HepG2 (cell line): ENCODE data around the gene SVOP. TPM values are rescaled to one million over a fixed set of nuclear protein-coding genes. Genes with fewer than 3 reads are reported as not detected.

Experiments
- ATAC-seq: fragments of 200-7000 bp; cut with Tn5 transposase; 3 replicates; pipeline ENCODE4 v1.9.1; 2020; ENCODE audit warnings: mild to moderate bottlenecking, moderate library complexity
- BruUV-seq: library from RNA; stranded (reverse); fragments of 400-500 nt; replicated peaks from 2 replicates; lab custom pipeline; 2021; lab: Mats Ljungman, UMichigan
- CTCF ChIA-PET: fragments of 300-600 bp; formaldehyde crosslinking; extraction: SDS; loops from one replicate; lab custom pipeline; 2021; ENCODE audit warnings: low total read pairs, inconsistent platforms, low intra/inter-chr PET ratio; lab: Yijun Ruan, JAX
- POLR2A ChIA-PET: fragments of 350-600 bp; sonication (Branson Sonifier 250); formaldehyde crosslinking; loops from one replicate; lab custom pipeline; 2020; ENCODE audit warnings: antibody characterized with exemption, inconsistent platforms; lab: Yijun Ruan, JAX
- DNase-seq: peaks from one replicate; pipeline ENCODE4 v3.0.0-alpha.2; 2015; ENCODE audit warnings: low spot score
- FAIRE-seq: peaks from 3 replicates; lab custom pipeline; 2011; peaks lifted over from hg19 to GRCh38; lab: Jason Lieb, UNC
- H2AFZ ChIP-seq: one replicate; pipeline ENCODE4 v1.6.1; 2011; ENCODE audit warnings: low read length, inconsistent platforms
- H3K27ac ChIP-seq: fragments of 300-600 bp; 3 replicates; pipeline ENCODE4 v1.8.0; 2011; ENCODE audit warnings: mixed run types, mild to moderate bottlenecking, mixed read lengths, low read length, inconsistent platforms; ENCODE audit not compliant: insufficient read depth; ENCODE audit errors: extremely low read length
- H3K27me3 ChIP-seq, 2 experiments: fragments of 200-600 bp in 1 of 2; 2 replicates in 1 of 2; 3 replicates in 1 of 2; pipeline versions ENCODE4 v1.6.0 to v1.8.0; 2011; ENCODE audit warnings: low read length in 2 of 2, mild to moderate bottlenecking in 2 of 2, moderate library complexity in 2 of 2, inconsistent platforms in 1 of 2; ENCODE audit not compliant: insufficient read depth in 2 of 2, control insufficient read depth in 1 of 2
- H3K36me3 ChIP-seq, 2 experiments: fragments of 200-600 bp in 1 of 2; replicated peaks in 1 of 2; 2 replicates in 1 of 2; 3 replicates in 1 of 2; pipeline versions ENCODE4 v1.5.1 to v1.8.0; 2011; ENCODE audit warnings: low read length in 2 of 2, inconsistent platforms in 1 of 2; ENCODE audit not compliant: insufficient read depth in 2 of 2, control insufficient read depth in 1 of 2
- H3K4me1 ChIP-seq: 2 replicates; pipeline ENCODE4 v1.5.1; 2012; ENCODE audit warnings: low read length, inconsistent platforms; ENCODE audit not compliant: insufficient read depth
- H3K4me2 ChIP-seq: 2 replicates; pipeline ENCODE4 v1.6.0; 2011; ENCODE audit warnings: low read depth, low read length, inconsistent platforms
- H3K4me3 ChIP-seq, 3 experiments: fragments of 200-600 bp in 1 of 3; sonication (generic), shearing (Covaris generic) in 1 of 3; replicated peaks in 1 of 3; 2 replicates each; pipeline ENCODE4 v1.5.1; 2011 to 2016; ENCODE audit warnings: low read length in 3 of 3, inconsistent platforms in 2 of 3, low read depth in 2 of 3, mild to moderate bottlenecking in 2 of 3, control low read depth in 1 of 3, mixed read lengths in 1 of 3; ENCODE audit not compliant: insufficient read depth in 1 of 3
- H3K79me2 ChIP-seq: one replicate; pipeline ENCODE4 v1.6.1; 2011; ENCODE audit warnings: low read length, inconsistent platforms; ENCODE audit not compliant: insufficient read depth
- H3K9ac ChIP-seq: 2 replicates; pipeline ENCODE4 v1.6.0; 2011; ENCODE audit warnings: mild to moderate bottlenecking, low read depth, low read length, inconsistent platforms; ENCODE audit not compliant: insufficient read depth
- H3K9me3 ChIP-seq: 2 replicates; pipeline ENCODE4 v1.5.1; 2012; ENCODE audit warnings: mild to moderate bottlenecking, low read length
- H4K20me1 ChIP-seq: 2 replicates; pipeline ENCODE4 v1.6.0; 2011; ENCODE audit warnings: inconsistent platforms, mild to moderate bottlenecking, low read length, moderate library complexity; ENCODE audit not compliant: insufficient read depth
- HIVEP1 ChIP-seq: sonication (generic); formaldehyde crosslinking; IDR thresholded peaks from 2 replicates; pipeline ENCODE4 v1.4.0; 2020; ENCODE audit warnings: mild to moderate bottlenecking, missing genetic modification reagents
- HNF4A ChIP-seq: sonication (generic); formaldehyde crosslinking; IDR thresholded peaks from 2 replicates; pipeline ENCODE4 v1.4.0; 2020; ENCODE audit warnings: missing genetic modification reagents
- HNF4G ChIP-seq, 2 experiments: sonication (generic) in 1 of 2; formaldehyde crosslinking in 1 of 2; IDR thresholded peaks; 2 replicates each; pipeline versions ENCODE4 v1.4.0 to v1.6.1; 2011 to 2020; ENCODE audit warnings: borderline replicate concordance in 2 of 2, low read depth in 2 of 2, mild to moderate bottlenecking in 2 of 2, low read length in 1 of 2, missing genetic modification reagents in 1 of 2, moderate library complexity in 1 of 2
- MXD4 ChIP-seq: IDR thresholded peaks from 2 replicates; pipeline ENCODE4 v1.6.1; 2016; ENCODE audit warnings: mild to moderate bottlenecking, missing biosample characterization, missing genetic modification reagents
- SKIL ChIP-seq: sonication (generic); formaldehyde crosslinking; IDR thresholded peaks from 2 replicates; pipeline ENCODE4 v1.8.0; 2022; ENCODE audit warnings: missing genetic modification reagents, mild to moderate bottlenecking, moderate library complexity, borderline replicate concordance
- SOX6 ChIP-seq, 2 experiments: fragments of 450-650 bp in 1 of 2; sonication (generic) in 1 of 2; formaldehyde crosslinking in 1 of 2; IDR thresholded peaks; 2 replicates each; pipeline versions ENCODE4 v1.4.0 to v1.6.1; 2017 to 2020; ENCODE audit warnings: antibody characterized with exemption in 1 of 2, mild to moderate bottlenecking in 1 of 2, missing genetic modification reagents in 1 of 2
- TRIM24 ChIP-seq: sonication (generic); formaldehyde crosslinking; IDR thresholded peaks from 2 replicates; pipeline ENCODE4 v1.8.0; 2022; ENCODE audit warnings: mild to moderate bottlenecking, missing genetic modification reagents
- XRCC5 ChIP-seq: fragments of 200-400 bp; formaldehyde crosslinking; optimal IDR thresholded peaks from 2 replicates; pipeline ENCODE3; 2017; ENCODE audit warnings: mild to moderate bottlenecking, low read length
- ZNF12 ChIP-seq: sonication (generic); formaldehyde crosslinking; IDR thresholded peaks from 2 replicates; pipeline ENCODE4 v1.5.0; 2020; ENCODE audit warnings: missing genetic modification reagents
- ZNF605 ChIP-seq: sonication (generic); formaldehyde crosslinking; IDR thresholded peaks from 2 replicates; pipeline ENCODE4 v1.8.0; 2022; ENCODE audit warnings: mild to moderate bottlenecking, missing genetic modification reagents
- ZNF644 ChIP-seq: IDR thresholded peaks from 2 replicates; pipeline ENCODE4 v1.6.1; 2016; ENCODE audit warnings: low read depth
- WGBS: methylation state at CpG from one replicate; pipeline ENCODE4 v1.1.6; 2017; ENCODE audit warnings: low lambda C conversion rate; 5-methylcytosine and 5-hydroxymethylcytosine counted together
- in situ Hi-C: cut with HindIII; loops from 2 replicates; pipeline ENCODE4 v1.10.0; 2017; ENCODE audit warnings: low pct_unique_long_range_greater_than_20kb; ENCODE audit not compliant: extremely low pct_ligation_motif_present
- intact Hi-C: fragments of 100-400 bp; cut with micrococcal nuclease; formaldehyde crosslinking; loops from one replicate; pipeline ENCODE4 v1.10.0; 2022; ENCODE audit not compliant: unreplicated experiment
- polyA plus RNA-seq, 8 experiments: library from polyadenylated mRNA; depleted of rRNA in 3 of 8; stranded (reverse) in 7 of 8; unstranded in 1 of 8; fragments of >200 nt; fragmentation: Illumina TruSeq in 4 of 8; extraction: Trizol in 4 of 8; gene quantifications; 2 replicates each; pipeline versions ENCODE4 v1.2.1 to v1.2.3, GENCODE V29; 2011 to 2016; ENCODE audit warnings: low read depth in 4 of 8, missing spikeins in 1 of 8, mixed read lengths in 1 of 8; ENCODE audit not compliant: insufficient read depth in 1 of 8
- total RNA-seq, 5 experiments: library from RNA; depleted of rRNA; stranded (reverse); fragments of >200 nt; fragmentation: Illumina TruSeq; extraction: Trizol; gene quantifications; 2 replicates each; pipeline ENCODE4 v1.2.3, GENCODE V29; 2016; ENCODE audit warnings: low read depth in 1 of 5
- TF ChIP-seq, protein P1 (sequence below): sonication (generic); formaldehyde crosslinking; IDR thresholded peaks from 2 replicates; pipeline ENCODE4 v1.8.0; 2022; ENCODE audit warnings: mild to moderate bottlenecking, missing genetic modification reagents, moderate library complexity

SVOP gene
- total and polyA plus RNA-seq, 2 of the 13 experiments (the other 11 are each of a cell fraction or from before 2014, with no cell fraction given) = not detected

DNA sequence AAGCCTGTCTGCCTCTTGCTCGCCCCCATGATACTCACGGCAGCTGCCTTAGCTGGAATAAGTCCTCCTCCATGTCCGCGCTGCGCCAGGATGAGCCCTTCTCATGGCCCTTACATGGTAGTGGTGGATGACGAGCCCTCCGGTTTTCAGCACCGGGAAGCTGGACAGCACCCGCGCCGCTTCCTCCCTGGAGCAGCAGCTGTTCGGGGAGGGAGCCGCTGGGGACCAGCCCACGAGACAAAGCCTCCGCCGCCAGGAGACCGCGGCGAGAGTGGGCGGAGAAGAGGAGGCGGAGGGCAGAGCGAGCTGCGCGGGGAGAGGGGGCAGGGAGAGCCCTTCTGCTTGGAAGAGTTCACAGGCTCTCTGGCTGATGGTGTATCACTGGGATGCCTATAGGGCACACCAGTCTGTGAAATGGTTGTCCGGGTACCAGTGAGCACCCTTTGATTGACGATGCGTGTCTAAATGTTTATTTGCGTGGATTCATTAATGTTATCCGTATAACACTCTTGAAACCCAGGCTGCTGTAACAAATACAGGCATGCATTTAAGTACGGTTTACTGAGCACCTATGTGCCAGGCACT lies at the start of gene SVOP (continued):
- TF ChIP-seq HIVEP1 (CRISPR knock-in tag) (0 out of 2 replicates have a peak, but pooled peaks have one; percentile 44), SKIL (CRISPR knock-in tag) (peak; percentile 46; the same call in 1 of the 2 replicates), ZNF644 (CRISPR knock-in tag) (peak; percentile 80), TRIM24 (no peak), MXD4 (peak; percentile 94; the same call in 1 of the 2 replicates), HNF4G (IDR thresholded peaks at IDR 0.05; ENCODE audit: borderline replicate concordance, low read depth, low read length) (no peak), HNF4G (CRISPR knock-in tag; IDR thresholded peaks at IDR 0.05; ENCODE audit: borderline replicate concordance, low read depth) (no peak)

DNA sequence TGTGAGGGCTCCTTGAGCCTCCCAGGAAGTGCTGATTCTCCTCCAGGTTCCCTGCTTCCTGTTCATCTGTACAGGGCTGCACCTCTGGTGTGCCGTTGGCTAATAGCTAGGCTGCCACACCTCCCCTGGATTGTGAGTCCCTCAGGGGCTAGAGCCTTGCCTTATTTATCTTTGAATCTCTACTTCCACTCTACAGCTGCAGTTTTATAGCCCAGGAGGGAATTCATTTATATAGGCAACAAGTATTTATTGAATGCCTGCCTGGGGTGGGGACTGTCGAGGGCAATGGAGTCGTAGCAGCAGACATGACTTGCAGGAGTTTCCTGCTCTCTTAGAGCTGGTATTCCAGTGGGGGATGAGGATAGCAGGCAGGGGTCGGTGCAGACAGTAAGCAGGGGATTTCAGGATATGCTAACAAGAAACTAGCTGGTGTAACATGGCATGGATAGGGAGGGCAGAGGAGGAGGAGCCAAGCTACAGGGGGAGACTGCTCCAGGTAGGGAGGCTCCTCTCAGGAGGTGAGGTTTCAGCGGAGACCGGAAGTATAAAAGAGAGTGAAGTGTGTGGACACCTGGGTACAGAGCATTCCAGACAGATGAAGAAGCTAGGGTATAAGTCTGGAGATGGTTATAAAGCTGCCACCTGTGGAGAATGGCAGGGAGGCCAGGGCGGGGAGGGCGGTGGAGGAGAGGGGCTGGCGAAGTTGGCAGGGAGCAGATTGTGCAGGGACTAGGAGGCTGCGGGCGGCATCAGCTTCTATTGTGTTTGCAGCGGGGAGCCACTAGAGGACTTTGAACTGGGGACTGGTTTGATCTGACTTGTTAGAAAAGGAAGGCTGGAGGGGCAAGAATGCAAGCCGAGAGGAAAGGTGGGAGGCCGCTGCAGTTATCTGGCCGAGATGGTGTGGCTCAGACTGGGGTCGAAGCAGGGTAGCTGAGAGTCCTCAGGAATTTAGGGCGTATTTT lies 48.7 kb upstream of the SVOP start:
- Histone ChIP-seq H3K4me1 (peaks cover 45% of the 10 kb centered on the region), H3K27me3 (no peaks in the 10 kb centered on the region), H3K79me2 (no peaks in the 10 kb centered on the region), H2AFZ (no peak overlapping the region), H3K36me3 (peaks cover 8 to 26% of the 10 kb centered on the region in 2 experiments; a peak in 4 of 5 replicates), H3K4me2 (peak overlapping the region; percentile 59), H3K9me3 (no peaks in the 10 kb centered on the region), H3K9ac (peak overlapping the region; percentile 13; the same call in 1 of the 2 replicates), H3K4me3 (peak overlapping the region in 1 of 3 experiments; percentile 34; a peak in 2 of 6 replicates), H4K20me1 (no peaks in the 10 kb centered on the region), H3K27ac (peak overlapping the region; percentile 64)
- WGBS = 53% methylated on average over 17 of the region's 17 CpGs
- in situ Hi-C loops (no loop called here), intact Hi-C loops (no loop called here)
- ATAC-seq = peak; percentile 79
- CTCF ChIA-PET = interaction anchor here (0.9 kb wide), 1 partner anchor 23 kb away, joined by 3 read pairs; the partner anchor contains the start of gene ALKBH2
- POLR2A ChIA-PET = interaction anchor here (1.1 to 2.3 kb wide), 3 partner anchors 15 to 17 kb away, joined by 5 to 9 read pairs (median 5); no protein-coding TSS in a partner anchor
- DNase-seq = peak; percentile 64
- no peak for FAIRE-seq
- BruUV-seq = no TSS peak
- TF ChIP-seq ZNF12 (CRISPR knock-in tag) = 0 out of 2 replicates have a peak, but pooled peaks have one; percentile 14
- no peak for TF ChIP-seq ZNF605 (CRISPR knock-in tag)
- TF ChIP-seq HNF4A (CRISPR knock-in tag) = peak; percentile 52
- TF ChIP-seq, protein P1, sequence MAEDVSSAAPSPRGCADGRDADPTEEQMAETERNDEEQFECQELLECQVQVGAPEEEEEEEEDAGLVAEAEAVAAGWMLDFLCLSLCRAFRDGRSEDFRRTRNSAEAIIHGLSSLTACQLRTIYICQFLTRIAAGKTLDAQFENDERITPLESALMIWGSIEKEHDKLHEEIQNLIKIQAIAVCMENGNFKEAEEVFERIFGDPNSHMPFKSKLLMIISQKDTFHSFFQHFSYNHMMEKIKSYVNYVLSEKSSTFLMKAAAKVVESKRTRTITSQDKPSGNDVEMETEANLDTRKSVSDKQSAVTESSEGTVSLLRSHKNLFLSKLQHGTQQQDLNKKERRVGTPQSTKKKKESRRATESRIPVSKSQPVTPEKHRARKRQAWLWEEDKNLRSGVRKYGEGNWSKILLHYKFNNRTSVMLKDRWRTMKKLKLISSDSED (CRISPR knock-in tag) = no peak
- no peak for TF ChIP-seq SOX6 (IDR thresholded peaks at IDR 0.05)
- 0 out of 2 replicates have a peak, but pooled peaks have one; percentile 13 for TF ChIP-seq SOX6 (CRISPR knock-in tag; IDR thresholded peaks at IDR 0.05)
- peak; percentile 25 for TF ChIP-seq XRCC5
